HG03457 (cell line): ENCODE measurements around the gene GPS1.

Experiments
- ATAC-seq: cut with Tn5 transposase; IDR thresholded peaks from one replicate; pipeline ENCODE4 v1.9.1; 2021; ENCODE audit warnings: moderate number of reproducible peaks; ENCODE audit not compliant: unreplicated experiment

The GPS1 gene

DNA sequence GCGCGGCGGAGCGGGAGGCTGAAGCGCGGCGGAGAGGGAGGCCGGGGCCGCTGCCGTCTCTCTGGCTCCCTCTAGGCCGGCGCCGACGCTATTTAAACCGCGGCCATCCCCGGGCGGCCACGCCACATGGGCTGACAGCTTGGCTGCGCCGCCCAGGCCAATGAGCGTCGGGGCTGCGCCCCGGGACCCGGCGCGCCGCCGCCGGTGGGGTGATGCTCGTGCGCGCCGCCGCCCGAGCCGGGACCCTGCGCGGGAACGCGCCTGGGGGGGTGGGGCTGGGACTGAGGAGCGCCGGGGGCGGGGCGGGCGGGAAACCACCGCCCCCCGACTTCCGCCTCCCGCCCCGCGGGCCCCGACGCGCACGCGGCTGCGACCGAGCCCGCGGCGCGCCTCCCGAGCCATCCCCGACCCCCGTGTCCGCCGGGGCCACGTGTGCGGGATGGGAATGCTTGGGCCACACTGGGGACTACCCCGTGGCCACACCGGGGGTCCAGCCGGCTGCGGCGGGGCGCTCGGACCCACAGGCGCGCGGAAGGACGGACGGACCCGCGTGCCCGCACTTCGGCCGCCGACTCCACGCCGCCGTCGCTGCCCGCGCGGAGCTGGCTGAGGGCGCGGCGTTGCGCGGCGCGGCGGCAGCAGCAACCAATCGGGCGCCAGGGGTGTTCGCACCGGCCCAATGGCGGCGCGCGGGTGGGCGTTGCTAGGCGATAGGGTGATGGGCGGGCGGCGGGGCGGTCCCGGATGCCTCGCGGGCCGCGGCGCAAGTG, 46.7 kb downstream of the GPS1 start, which contains the start of gene FASN:
FASN (minus strand) TSS at position 68 of the 770 bp plus-strand sequence. CDS start 1,791 bp downstream, outside the sequence.
- peak; percentile 52 for ATAC-seq

DNA sequence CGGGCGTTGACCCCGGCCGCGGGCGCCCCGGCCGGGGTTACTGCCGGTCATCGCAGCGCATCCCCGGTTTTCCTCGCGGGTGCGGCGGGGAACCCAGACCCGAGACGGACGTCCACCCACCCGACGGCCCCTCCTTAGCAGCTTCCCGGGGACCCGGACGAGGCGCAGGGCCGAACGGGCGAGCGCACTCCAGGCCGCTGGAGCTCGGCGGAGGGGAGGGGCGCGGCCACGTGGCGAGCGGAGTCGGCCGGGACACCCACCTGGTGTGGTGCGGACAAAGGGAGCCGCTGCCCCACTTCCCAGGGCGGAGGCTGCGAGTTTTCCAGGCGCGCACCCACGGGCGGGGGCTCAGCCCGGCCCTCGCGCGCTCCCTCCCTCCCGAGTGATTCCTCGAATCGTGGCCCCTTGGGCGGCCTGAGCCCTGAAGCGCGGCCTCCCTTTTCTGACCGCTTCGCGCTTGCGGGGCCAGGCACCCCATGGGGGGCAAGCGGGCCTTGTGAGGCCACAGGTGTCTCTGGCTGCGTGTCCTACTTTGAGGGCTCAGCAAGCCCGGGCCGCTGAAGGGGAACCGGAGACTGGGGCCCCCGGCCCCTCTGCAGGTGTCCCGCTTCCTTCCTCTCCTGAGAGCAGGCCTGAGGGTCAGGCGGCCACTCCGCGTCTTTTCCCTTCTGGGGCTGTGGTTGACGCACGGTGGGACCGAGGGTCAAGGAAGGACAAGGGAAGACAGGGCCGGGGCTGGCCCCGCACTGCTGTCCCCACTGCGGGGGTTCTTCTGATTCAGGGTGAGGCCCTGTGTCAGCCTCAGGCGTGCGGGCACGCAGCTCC, 47.5 kb downstream of the GPS1 start:
- ATAC-seq, result no peak

DNA sequence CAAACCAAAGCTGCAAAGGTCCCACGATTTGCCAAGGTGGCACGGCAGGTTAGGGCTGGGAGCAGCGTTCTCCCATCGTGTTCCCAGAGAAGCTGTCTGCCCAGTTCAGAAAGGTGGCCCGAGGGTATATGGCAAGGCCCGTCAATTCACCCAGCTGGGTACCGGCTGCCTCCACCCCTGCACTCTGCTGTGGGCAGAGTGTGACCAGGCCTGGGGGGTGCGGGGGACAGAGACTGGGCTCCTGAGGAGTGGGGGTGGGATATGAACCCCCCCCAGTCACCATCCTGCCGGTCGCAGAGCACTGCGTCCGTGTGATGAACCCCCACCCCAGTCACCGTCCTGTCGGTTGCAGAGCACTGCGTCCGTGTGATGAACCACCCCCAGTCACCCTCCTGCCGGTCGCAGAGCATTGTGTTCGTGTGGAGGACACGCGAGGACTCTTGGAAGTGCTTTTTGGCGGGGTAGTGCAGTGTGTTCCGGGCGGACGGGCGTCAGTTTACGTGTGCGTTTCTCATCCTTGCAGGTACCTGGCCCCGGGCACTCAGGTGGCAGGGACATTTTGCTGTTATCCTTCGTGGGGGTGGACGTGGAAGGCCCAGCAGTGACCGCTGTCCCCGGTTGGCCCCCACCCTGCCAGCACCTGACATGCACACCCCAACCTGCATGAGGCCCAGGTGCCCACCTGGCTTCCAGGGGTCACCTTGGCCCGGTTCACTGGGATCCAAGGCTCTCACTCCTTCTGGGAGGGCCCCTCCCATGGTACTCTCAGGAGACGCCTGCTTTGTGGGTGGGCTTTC, 49.0 kb downstream of the GPS1 start:
- ATAC-seq, result no peak

DNA sequence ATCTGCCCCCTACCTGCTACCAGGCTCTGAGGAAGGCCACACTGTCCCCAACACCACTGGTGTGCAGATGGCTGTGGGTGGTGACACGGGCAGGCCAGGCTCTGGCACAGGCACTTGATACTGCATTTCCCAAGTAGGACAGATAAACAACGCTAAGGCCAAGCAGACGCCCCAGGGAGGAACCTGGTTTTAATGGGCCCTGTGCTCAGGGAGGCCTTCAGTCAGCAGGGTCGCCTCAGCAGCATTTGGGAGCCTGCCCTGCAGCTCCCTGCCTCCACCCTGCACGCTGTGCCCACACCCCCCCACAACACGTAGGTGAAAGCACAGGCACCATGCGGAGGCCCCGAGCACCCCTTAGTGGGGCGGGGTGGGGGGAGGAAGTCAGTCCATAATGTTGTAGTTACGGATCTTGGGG, 49.6 kb downstream of the GPS1 start:
- no peak for ATAC-seq

- ATAC-seq, result no peak
Observed at GRCh38 chr17:82101767-82102679, 50.3 kb downstream of the GPS1 start.

DNA sequence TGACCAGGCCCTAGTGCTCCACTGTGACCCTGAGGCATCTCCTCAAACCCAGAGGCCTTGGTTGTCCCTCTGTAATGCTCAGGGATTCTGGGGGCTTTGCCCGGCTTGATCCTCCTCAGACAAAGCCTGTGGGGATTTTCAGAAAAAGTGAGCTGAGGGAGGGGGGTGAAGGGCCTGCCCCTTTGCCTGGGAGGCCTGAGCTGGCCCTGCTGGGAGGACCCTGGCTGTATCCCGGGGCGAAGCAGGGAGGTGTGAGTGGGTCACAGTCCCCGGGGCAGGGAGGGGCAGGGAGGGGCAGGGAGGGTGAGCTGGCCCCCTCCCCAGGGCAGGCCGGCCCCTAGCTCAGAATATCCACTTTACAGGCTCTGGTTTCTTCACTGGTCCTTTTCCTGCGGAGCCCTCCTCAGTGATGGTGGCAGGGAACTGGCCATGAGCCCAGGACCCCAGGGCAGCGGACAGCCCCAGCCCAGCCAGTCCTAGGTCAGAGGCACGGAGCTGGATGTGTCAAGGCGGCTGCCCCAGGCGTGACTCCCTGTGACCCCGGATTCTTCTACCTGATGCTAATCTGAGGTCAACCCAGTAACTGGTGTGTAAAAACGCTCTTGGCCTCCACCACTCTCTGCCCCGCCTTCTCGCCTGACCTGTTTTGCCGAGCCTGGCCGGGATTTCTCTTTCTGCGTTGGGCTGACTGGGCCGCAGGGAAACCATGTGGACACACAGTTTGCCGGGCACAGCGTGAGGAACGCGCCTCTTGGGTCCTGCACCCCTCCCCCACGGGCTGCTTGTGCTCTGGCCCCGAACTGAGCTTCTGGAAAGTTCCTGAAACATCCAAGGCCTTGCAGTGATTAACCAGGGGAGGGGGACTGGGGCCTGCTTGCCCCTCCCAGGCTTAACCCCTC, 52.1 kb downstream of the GPS1 start:
- ATAC-seq, result no peak

GRCh38 chr17:82104797-82105416, 53.2 kb downstream of the GPS1 start:
- ATAC-seq, result no peak

DNA sequence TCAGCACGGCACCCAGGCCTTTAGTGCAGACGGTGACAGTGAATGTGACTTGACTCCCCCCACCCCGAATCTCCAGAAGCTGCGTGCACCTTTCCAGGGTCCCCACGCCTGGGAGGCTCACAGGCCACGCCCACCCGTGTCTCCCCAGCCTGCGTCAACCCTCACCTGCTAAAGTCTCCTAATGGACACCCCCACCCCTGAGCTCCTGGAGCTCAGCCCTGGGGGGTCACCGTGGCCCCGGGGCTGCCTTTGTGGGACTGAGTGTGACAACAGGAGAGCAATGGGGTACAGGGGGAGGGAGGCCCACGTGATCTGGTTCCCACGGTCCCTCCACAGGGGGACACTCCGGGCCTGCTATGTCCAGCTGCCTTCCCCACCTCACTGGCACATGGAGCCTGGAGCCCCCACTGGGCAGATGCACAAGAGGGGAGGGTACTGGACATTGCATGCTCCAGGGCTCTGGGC, 53.8 kb downstream of the GPS1 start:
- no peak for ATAC-seq

GRCh38 chr17:82105882-82106687, 54.4 kb downstream of the GPS1 start:
- ATAC-seq, result no peak

- ATAC-seq, result no peak
Observed at GRCh38 chr17:82106688-82107305, 55.1 kb downstream of the GPS1 start.
